ENCODE measurements around the gene TMEM115. TPM values are rescaled to one million over a fixed set of nuclear protein-coding genes. Genes with fewer than 3 reads are reported as not detected.

The TMEM115 gene
- total RNA-seq, 1 donor from 2014 or later: 19.7 TPM

- Histone ChIP-seq H3K4me3 (ENCODE audit: low read depth, low read length) (no peak overlapping the region), H3K36me3 (ENCODE audit: control insufficient read depth, insufficient read depth, low read length) (no peaks in the 10 kb centered on the region), H3K27me3 (ENCODE audit: control insufficient read depth, insufficient read depth, low read length) (no peaks in the 10 kb centered on the region)
- no peak for TF ChIP-seq CTCF (IDR thresholded peaks at IDR 0.05; ENCODE audit: insufficient read depth, low read length, severe bottlenecking)
- no peak for DNase-seq (ENCODE audit: low read depth)
- no peak for FAIRE-seq
Measured at GRCh38 chr3:50341996-50342650, 17.2 kb downstream of the TMEM115 start.

DNA sequence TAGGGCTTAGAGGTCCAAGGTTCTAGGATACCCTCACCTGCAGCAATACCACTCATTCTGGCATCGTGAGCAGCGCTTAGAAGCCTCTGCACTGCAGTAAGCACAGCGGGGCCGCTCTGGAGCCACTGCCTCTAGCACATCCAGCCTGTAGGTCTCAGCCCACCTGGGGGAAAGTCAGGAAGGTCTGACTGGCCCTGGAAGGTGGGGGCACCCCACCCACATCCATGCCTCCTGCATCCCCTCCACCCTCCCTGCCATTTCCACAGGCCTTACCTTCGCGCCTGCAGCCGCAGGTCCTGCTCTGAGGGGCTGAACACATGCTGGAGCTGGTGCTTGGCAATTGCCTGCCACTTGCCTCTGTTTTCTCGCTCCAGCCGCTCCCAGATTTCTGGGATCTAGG, 17.8 kb downstream of the TMEM115 start:
- no peaks in the 10 kb centered on the region for H3K36me3 ChIP-seq (ENCODE audit: control insufficient read depth, insufficient read depth, low read length)
- TF ChIP-seq CTCF (IDR thresholded peaks at IDR 0.05; ENCODE audit: insufficient read depth, low read length, severe bottlenecking): no peak
- FAIRE-seq: no peak
- no peaks in the 10 kb centered on the region for H3K27me3 ChIP-seq (ENCODE audit: control insufficient read depth, insufficient read depth, low read length)
- no peak overlapping the region for H3K4me3 ChIP-seq (ENCODE audit: low read depth, low read length)
- DNase-seq (ENCODE audit: low read depth): no peak

- H3K4me3 ChIP-seq (ENCODE audit: low read depth, low read length): peak within 1 kb of the TSS; percentile 44
- DNase-seq (ENCODE audit: low read depth) (peak; percentile 42), FAIRE-seq (no peak)
- TF ChIP-seq CTCF (IDR thresholded peaks at IDR 0.05; ENCODE audit: insufficient read depth, low read length, severe bottlenecking): no peak
- no peaks in the 10 kb centered on the region for H3K36me3 ChIP-seq (ENCODE audit: control insufficient read depth, insufficient read depth, low read length)
- H3K27me3 ChIP-seq (ENCODE audit: control insufficient read depth, insufficient read depth, low read length): no peaks in the 10 kb centered on the region
Measured at GRCh38 chr3:50340448-50341329, 18.6 kb downstream of the TMEM115 start, which contains the start of gene RASSF1. Gene RASSF1 (minus strand): TSS chr3:50340836. CDS start chr3:50340805, 31 bp downstream.

DNA sequence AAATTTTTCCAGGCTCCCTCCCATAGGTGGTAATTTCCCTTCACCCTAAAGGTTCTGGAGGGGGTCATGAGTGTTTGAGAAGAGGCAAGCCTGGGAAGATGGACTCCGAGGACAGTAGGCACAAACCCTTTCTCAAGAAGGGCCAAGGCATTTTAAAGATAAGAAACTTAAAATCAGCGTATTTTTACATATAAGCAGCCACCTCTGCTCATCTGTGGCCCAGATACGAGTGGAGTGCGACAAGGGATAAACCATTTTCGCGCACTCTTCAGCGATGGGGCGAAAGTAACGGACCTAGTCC, 19.2 kb downstream of the TMEM115 start:
- no peak for FAIRE-seq
- Histone ChIP-seq H3K27me3 (ENCODE audit: control insufficient read depth, insufficient read depth, low read length) (no peaks in the 10 kb centered on the region), H3K36me3 (ENCODE audit: control insufficient read depth, insufficient read depth, low read length) (no peaks in the 10 kb centered on the region), H3K4me3 (ENCODE audit: low read depth, low read length) (peak overlapping the region; percentile 44)
- TF ChIP-seq CTCF (IDR thresholded peaks at IDR 0.05; ENCODE audit: insufficient read depth, low read length, severe bottlenecking): no peak
- DNase-seq (ENCODE audit: low read depth): no peak

DNA sequence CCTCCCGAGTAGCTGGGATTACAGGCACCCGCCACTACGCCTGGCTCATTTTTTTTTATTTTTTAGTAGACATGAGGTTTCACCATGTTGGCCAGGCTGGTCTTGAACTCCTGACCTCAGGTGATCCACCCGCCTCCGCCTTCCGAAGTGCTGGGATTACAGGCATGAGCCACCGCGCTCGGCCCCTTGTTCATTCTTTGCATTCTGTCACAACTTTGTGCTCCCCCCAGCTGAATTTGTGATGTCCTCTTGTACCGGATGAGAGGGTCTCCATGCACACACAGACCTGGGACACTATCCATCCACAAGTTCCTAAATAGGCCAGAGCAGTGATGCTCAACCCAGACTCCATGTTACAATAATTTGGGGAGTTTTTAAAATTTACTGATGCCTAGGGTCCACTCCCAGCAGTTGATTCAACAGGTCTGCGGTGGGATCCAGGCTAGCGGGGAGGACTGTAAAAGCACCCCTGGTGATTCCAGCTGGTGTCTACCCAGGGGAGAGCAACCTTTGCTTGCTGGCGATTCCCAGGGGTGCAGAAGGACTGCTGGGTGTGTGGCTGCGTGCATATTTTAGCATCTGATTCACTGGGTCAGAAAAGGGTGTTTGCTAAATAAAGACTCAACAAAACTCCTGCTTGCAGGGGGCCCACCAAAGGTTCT, 19.7 kb downstream of the TMEM115 start:
- FAIRE-seq: no peak
- H3K27me3 ChIP-seq (ENCODE audit: control insufficient read depth, insufficient read depth, low read length): no peaks in the 10 kb centered on the region
- H3K36me3 ChIP-seq (ENCODE audit: control insufficient read depth, insufficient read depth, low read length): no peaks in the 10 kb centered on the region
- peak overlapping the region; percentile 44 for H3K4me3 ChIP-seq (ENCODE audit: low read depth, low read length)
- TF ChIP-seq CTCF (IDR thresholded peaks at IDR 0.05; ENCODE audit: insufficient read depth, low read length, severe bottlenecking): no peak
- DNase-seq (ENCODE audit: low read depth): no peak
